A172 (cell line): ENCODE data around the gene SESTD1. TPM values are rescaled to one million over a fixed set of nuclear protein-coding genes. Genes with fewer than 3 reads are reported as not detected.
A peak's percentile ranks its signal among the peaks of the same experiment; 100 is the strongest.

ENCODE experiments used
- DNase-seq: peaks from one replicate; pipeline ENCODE4 v3.0.0-alpha.2; 2015; ENCODE audit warnings: low spot score
- total RNA-seq: library from RNA; depleted of rRNA; stranded (reverse); fragments of >200 nt; shearing (Covaris generic); gene quantifications from 2 replicates; pipeline ENCODE4 v1.2.3, GENCODE V29; 2014

The SESTD1 gene
- total RNA-seq, 1 experiment from 2014 or later, result 23.9 TPM

- no peak for DNase-seq
Measured at GRCh38 chr2:179191110-179191509, 73.5 kb downstream of the SESTD1 start.

- DNase-seq, result no peak
Measured at GRCh38 chr2:179186126-179186525, 78.5 kb downstream of the SESTD1 start.

GRCh38 chr2:179184610-179185009, 80.0 kb downstream of the SESTD1 start:
- no peak for DNase-seq

GRCh38 chr2:179181002-179181401, 83.6 kb downstream of the SESTD1 start:
- no peak for DNase-seq

GRCh38 chr2:179180242-179180641, 84.4 kb downstream of the SESTD1 start:
- no peak for DNase-seq

GRCh38 chr2:179179719-179180118, 84.9 kb downstream of the SESTD1 start:
- DNase-seq, result no peak

GRCh38 chr2:179177694-179178093, 86.9 kb downstream of the SESTD1 start:
- DNase-seq, result no peak

GRCh38 chr2:179174240-179174639, 90.4 kb downstream of the SESTD1 start:
- DNase-seq, result no peak

GRCh38 chr2:179172894-179173293, 91.7 kb downstream of the SESTD1 start:
- DNase-seq, result no peak

GRCh38 chr2:179171371-179171770, 93.3 kb downstream of the SESTD1 start:
- no peak for DNase-seq

GRCh38 chr2:179170901-179171300, 93.7 kb downstream of the SESTD1 start:
- no peak for DNase-seq

- no peak for DNase-seq
Measured at GRCh38 chr2:179165356-179166000, 99.2 kb downstream of the SESTD1 start.

GRCh38 chr2:179141206-179141605, 123.4 kb downstream of the SESTD1 start:
- DNase-seq, result no peak

- DNase-seq, result no peak
Measured at GRCh38 chr2:179140571-179140970, 124.1 kb downstream of the SESTD1 start.

GRCh38 chr2:179139506-179139905, 125.1 kb downstream of the SESTD1 start:
- DNase-seq, result peak; percentile 10

GRCh38 chr2:179137200-179137759, 127.4 kb downstream of the SESTD1 start:
- DNase-seq, result no peak

GRCh38 chr2:179133016-179133415, 131.6 kb downstream of the SESTD1 start:
- no peak for DNase-seq

GRCh38 chr2:179132076-179132475, 132.6 kb downstream of the SESTD1 start:
- DNase-seq, result no peak

- no peak for DNase-seq
Measured at GRCh38 chr2:179130560-179130959, 134.1 kb downstream of the SESTD1 start.

- peak; percentile 11 for DNase-seq
Measured at GRCh38 chr2:179129574-179130238, 134.9 kb downstream of the SESTD1 start.

GRCh38 chr2:179125404-179125803, 139.2 kb downstream of the SESTD1 start:
- DNase-seq, result no peak

- DNase-seq, result no peak
Measured at GRCh38 chr2:179124282-179124681, 140.3 kb downstream of the SESTD1 start.

- no peak for DNase-seq
Measured at GRCh38 chr2:179123272-179123662, 141.4 kb downstream of the SESTD1 start.
